Stromal cell of bone marrow (primary cell): Measurements from ENCODE around the gene CDH9.
"Not testable (repeated sequence)": the region's sequence is repeated elsewhere in the genome, so short reads cannot be mapped to it uniquely, and the experiment has no call there.

ENCODE experiments used
- DNase-seq: peaks from one replicate; pipeline ENCODE4 v3.0.0-alpha.2; 2012; ENCODE audit warnings: low read depth

CDH9 gene

DNA sequence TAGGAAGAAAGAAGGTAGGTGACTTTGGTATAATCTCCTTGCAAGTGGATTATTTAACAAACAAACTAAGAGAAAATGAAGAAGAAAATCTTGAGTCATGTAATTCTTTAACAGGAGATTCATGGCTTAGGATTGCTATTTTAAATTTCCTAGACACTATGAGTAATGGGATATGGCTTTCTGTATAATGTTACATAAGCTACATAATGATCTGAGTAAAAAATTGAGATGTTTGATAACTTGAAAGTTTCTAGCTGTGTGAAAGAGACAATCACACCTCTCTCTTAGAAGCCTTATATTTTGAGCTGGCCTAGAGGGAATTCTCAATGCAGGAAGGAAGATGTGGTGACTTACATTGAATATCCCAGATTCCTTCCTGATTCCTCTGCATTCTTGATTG lies 92.5 kb downstream of the CDH9 start:
- no peak for DNase-seq

DNA sequence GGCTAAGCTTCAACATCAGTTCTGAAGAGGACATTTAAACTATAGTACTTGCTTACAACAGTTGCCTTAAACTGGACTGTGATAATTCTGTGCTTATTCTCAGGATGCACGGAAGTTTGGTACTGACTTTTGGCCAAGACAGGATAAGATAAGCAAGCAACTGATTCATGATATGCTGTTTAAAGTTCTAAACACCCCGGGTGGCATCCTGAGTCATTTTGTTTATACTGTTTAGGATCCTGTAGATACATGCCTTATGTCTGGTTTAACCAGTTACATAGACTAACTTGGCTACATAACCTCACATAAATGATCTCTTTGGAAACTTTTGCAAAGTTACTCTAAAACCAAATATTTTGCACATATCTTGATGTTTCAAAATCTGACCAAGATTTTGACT lies 95.9 kb downstream of the CDH9 start:
- no peak for DNase-seq

DNA sequence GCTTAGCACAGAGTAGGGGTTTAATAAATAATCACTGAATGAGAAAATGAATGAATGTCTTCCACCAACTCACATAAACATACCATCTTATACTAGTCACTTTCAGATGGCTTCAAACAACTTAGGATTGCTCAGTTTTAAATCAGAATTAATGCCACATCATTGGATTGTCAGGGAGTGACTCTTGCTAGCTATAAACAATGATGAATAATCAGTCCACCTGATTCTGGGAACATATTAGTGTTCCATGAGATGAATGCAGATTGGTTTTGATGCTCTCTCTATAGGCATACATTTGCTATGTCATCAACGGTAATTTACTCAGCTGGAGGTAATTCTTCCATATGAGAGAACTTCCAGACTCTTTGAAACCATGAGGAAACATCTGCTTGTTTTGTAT lies 97.4 kb downstream of the CDH9 start:
- no peak for DNase-seq

DNA sequence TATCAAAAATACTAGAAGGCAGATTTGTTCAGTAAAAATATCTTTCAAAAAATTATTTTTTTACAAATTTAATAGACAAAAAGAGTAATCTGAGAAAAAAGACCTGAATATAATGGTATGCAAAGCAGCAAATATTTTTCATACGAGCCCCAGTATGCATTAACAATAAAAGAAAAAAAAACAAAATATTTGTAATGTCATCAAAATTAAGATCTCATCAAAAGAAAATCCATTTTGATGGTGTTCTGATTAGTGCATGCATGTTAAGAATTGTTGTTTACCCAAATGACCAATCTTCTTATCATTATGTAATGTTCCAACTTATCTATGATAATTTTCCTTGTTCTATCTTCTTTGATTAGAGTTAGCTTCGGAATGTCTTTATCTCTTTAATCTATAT lies 106.1 kb downstream of the CDH9 start:
- no peak for DNase-seq

DNA sequence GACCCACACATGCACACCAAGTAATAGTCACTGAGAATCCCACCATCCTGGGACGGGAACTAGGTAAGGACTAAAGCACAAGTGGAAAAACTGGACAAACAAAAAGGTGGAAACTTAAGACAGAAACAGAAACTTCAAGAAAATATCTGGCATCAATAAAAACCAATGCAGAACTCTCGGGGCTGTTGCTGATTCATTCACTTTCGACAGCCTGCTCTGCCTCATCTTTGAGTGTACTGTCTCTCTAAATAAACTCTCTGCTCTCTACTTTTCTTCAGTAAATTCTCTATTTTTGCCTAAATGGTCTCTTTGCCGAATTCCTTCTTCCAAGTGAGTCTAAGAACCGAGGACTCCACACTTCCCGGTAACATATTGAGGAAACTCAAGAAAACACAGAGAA lies 116.9 kb downstream of the CDH9 start:
- DNase-seq: no peak

DNA sequence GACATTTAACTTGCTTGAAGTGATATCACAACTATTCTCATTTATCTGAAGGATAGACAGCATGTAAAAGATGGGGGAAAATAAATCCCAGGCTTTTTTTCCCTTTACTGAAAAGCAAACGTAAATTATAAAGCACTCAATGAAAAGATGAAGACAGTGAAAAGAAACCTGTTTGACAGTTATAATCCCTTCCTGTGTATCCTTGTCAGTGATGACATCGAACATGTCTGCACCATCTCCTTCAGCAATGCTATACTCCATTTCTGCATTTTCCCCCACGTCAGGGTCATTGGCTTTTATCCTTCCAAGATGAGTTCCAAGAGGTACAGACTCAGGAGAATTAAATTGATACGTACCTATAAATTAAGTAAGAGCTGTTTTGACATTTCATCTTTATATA lies 134.9 kb downstream of the CDH9 start:
- no peak for DNase-seq

DNA sequence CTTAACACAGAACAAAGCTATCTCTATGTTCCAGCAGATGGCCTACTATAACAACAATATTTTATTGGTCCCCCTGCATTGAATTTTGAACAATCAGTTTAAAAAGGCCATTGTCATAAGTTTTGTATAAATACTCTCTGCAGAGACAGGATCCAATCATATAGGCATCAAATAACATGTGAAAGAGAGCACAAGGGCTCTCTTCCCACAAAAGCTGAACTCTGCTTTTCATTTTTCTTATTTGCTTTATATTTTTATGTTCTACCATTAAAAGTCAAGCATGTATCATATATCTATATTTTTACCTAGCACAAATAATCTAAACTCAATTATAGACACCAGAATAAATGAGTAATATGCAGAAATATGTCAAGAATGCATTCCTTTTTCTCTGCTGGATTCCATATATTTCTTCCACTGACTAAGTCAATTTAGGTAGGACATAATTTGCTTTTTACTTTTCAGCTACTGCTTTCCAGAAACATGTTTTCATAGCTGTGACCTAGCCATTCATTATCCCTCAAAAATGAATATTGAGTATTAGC lies 143.6 kb downstream of the CDH9 start:
- peak; percentile 0 for DNase-seq

DNA sequence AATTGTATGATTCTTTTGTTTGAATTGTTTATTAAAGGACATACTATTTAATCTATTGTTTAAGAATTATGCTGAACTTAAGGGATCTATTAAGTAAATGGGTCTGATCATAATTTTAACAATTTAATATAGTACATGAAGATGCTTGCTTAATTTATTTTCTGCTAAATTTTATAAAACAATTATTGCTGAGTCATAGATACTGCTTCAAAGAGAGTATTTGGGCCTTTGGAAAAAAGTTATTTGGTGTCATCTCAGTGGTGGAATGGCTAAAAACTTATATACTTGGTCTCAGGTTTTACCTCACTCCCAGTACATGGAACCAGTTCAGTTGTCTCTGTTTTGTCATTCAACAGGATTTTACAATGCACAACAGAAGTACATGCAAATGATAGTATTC lies 145.3 kb downstream of the CDH9 start:
- no peak for DNase-seq

DNA sequence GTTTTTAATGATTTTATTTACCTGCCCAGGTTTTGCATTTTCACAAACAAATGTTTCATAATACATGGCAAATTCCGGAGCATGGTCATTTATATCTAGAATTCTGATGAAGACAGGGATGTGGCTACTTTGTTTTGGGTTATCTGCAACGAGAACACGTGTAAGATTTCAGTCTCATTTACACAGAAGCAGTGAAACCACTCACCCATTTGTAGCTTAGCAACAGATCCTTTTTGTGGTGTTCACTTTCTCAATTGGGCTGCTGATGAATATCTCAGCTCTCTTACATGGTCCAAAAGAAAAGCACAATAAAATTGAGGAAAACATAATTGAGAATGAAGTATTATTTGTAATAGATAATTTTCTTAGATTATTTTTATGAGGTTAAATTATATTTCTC lies 148.6 kb downstream of the CDH9 start:
- DNase-seq: no peak

DNA sequence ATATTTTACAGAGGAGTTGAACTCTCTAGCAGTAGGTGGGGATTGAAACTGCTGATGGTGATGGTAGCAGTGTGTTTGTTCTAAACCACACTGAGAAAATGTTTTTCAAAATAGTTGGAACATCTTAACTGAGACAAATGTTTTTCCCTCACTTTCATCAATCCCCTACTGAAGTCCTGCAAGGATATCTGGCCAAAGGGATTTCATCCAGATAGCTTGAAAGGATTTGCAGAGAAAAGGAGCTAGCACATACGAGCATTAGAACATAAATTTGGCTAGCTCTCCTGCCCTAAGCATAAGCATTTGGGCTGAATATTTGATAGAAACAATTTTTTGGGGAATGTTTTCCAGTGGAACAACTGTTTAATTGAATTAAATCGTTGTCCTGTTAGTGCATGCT lies 153.9 kb downstream of the CDH9 start:
- no peak for DNase-seq

DNA sequence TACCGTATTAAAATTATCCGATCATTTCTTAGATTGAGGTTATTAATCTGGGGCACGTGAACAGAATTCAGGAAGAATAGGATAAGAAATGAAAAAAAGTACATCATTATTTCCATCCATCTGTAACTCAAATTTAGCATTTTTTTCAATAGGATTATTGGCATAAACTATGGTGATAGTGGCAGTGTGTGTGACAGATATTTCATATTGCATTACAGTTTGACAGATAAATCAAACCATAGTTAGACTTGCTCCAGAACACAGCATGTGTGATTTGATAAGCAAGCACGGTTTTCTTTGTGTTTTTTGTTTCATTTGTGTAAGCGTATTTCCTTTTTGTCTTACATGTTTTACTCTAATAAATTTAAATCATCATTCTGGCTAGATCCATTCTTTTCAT lies 155.0 kb downstream of the CDH9 start:
- DNase-seq: no peak

DNA sequence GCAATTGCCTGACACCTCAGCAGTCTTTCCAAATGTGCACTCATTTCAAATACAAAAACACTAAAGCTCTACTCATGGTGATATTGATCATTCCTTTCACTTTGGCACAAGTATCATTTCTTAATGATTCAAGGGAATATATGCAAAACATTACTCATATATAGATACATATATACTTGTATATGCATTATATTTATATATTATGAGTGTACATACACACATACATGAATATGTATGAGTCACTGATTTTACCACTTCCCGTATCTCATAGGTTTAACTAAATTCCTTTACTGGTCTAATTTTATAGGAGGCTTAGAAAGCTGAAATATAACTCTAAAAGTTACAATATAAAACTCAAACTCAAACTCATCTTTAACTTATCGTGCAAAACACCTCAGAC lies 156.5 kb downstream of the CDH9 start:
- DNase-seq: no peak

DNA sequence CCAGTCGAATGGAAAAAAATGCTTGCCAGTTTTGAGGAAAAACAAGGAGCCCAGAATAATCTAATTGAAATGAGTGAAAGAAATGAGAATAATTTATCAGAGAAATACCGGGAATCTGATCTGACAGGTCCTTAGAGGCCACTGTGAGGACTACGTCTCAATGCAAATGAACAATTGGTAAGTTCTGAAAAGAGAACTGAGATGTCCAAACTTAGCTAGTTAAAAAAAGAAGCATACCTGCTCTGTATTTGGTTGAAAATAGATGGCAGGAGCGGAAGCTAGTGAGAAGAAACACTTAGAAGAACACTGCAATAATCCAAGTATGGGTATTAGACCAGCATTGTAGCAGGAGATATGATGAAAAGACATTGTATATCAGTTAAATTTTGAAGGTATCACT lies 161.2 kb downstream of the CDH9 start:
- DNase-seq: no peak

DNA sequence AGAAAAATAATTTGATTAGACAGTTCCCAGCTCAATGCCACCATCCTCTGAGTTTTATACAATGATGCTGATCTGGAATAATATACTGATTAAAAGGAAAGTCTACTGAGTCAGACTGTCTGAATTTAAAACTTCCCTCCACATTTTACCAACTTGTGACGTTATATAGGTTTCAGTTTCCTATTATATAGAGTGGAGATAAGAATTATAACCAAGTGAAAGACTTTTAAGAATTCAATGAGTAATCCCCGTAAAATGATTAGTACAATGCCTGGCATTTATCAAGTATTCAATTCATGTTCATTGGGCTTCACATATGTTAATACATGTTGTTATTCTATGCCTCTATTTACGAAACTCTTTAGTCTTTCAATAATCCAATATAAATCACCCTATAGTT lies 166.0 kb downstream of the CDH9 start:
- DNase-seq: no peak

DNA sequence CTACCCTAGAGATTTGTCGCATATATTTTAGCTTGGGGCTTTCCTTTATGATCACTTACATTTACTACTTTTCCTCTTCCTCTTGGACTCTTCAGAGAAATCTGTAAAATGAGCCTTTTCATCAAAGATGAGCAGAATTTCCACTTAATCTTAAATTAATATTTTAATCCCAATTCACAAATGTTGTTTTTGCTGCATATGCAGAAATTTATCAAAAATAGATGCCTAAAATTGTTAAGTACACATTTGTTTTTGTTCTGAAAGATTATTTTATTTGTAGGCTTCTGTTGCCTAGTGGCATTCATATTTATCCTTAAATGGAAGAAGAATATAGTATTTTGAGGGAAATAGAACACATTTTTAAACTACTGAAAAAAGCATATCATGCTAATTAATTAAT lies 168.6 kb downstream of the CDH9 start:
- no peak for DNase-seq

DNA sequence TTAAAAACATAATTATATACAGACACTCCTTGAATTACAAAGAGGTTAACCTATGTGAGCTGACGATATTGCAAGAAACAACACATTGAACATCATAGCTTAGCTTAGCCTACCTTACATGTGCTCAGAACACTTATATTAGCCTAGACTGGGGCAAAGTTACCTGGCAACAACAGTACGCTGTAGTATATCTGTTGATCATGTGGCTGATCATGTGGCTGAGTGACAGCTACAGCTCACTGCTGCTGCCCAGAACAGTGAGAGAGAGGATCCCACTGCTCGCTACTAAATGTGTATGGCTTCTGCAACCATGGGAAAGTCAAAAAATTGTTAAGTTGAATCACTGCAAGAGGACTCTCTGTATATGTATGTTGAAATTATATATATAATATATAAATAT lies 169.9 kb downstream of the CDH9 start:
- DNase-seq: no peak

DNA sequence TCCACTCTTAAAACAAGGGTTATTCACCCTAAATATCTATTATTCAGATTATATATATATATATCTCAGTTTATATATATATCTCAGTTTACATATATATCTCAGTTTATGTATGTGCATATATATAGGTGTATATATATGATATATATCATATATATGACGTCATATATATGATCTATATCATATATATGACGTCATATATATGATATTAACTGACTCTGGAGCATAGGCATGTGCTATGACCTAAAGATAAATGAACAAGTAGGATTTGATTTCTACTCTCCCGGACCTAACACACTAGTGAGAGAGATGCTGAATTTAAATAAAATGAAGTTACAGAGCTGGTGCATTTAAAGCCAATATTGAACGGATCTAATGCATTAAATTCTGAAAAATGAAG lies 174.3 kb downstream of the CDH9 start:
- no peak for DNase-seq

DNA sequence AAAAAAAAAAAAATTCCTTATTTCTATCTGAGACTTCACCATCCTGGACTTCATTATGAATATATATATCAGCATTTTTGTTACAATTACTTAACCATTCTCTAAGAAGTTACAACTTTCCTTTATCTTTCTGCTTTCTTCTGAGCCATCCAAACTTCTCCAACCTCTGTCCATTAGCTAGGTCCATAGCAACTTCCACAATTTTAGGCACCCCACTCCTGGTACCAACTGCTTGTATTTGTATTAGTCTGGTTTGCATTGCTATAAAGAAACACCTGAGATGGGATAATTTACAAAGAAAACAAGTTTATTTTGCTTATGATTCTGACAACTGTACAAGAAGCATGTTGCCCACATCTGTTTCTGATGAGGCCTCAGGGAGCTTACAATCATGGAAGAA lies 182.1 kb downstream of the CDH9 start:
- no peak for DNase-seq

DNA sequence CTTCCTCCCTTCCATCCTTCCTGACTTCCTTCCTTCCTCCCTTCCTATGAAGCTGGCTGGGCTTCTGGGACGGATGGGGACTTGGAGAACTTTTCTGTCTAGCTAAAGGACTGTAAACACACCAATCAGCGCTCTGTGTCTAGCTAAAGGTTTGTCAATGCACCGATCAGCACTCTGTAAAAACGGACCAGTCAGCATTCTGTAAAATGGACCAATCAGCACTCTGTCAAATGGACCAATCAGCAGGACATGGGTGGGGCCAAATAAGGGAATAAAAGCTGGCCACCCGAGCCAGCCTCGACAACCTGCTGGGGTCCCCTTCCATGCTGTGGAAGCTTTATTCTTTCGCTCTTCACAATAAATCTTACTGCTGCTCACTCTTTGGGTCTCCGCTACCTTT lies 185.9 kb downstream of the CDH9 start:
- not testable (repeated sequence) for DNase-seq

DNA sequence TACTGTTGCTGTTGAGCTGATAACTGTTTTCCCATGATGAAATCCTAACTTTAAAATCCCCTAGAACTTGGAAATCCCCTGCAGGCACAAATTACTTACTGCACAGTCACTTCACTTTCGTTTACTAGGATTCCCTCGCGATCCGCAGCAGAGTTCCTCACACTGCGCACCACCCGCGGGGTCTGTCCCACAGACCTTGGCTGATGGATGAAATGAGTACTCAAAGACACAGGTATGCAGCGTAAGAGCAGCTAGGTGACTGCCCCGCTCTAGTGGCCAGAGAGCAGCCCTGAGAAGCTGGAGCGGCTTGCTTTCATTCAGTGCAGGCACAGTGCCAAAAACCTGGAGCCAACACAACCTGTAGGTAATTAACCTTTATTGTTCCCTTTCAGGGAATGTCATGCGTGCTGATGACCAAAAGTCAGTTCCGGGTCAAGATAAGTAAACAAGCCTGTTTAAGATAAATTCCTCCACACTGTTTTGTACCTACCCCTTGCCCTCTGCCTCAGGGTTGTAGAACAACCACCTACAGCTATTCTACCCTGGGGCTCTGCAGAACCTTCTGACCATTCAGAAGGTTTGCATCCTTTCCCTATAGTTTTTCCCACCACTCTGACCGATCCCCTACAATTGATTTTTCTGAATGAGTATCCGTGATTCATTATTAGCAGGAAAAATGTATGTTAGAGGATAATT lies 191.2 kb downstream of the CDH9 start:
- no peak for DNase-seq

DNA sequence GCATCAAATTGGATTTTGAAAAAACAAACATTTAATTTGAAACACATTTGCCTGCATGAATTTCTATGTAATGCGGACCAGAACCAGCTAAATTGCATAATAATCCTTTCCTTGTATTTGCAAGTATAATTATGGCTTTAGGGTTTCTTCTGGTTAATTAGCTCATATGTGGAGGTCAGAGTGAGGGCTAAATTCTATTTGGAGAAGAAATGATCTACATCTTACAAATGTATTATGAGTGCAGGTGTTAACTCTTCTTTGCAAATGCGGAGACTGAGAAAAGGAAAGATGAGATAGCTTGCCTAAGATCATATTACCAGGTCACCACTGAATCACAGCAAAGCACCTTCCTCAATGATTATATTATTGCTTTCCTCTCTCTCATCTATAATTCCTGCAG lies 194.7 kb downstream of the CDH9 start:
- no peak for DNase-seq

DNA sequence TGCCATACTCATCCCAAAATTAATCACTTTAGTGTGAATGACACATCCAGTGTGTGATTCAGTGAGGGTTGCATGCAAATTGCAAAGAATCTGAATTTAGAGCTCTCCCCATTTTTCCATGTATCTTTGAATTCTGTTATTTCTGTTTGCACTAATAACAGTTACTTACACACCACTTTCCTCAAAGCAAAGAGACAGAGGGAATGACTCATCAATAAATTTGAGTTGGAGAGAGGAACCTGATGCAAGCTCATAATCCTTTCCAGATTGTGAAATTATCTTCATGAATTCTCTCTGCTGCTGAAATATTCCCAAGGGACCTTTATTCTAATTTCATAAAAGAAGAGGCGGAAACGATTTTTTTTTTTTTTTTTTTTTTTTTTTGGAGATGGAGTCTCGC lies 204.8 kb downstream of the CDH9 start:
- peak; percentile 0 for DNase-seq
